DOHH2 (cell line): ENCODE results near the gene IFITM10.
"Not testable (repeated sequence)": the region's sequence is repeated elsewhere in the genome, so short reads cannot be mapped to it uniquely, and the experiment has no call there.

Experiments used
- EZH2phosphoT487 ChIP-seq: fragments of 200-600 bp; sonication (generic); IDR thresholded peaks from 2 replicates; pipeline ENCODE4 v1.6.1; 2017; ENCODE audit warnings: borderline replicate concordance, mild to moderate bottlenecking, antibody characterized with exemption, low read length, moderate library complexity, mixed read lengths
- TF ChIP-seq, protein P1 (sequence below): fragments of 200-600 bp; sonication (generic); IDR thresholded peaks from one replicate; pipeline ENCODE4 v1.5.1; 2014; ENCODE audit warnings: antibody characterized with exemption, mild to moderate bottlenecking, low read depth, low read length; ENCODE audit not compliant: poor library complexity, severe bottlenecking

- TF ChIP-seq, protein P1, sequence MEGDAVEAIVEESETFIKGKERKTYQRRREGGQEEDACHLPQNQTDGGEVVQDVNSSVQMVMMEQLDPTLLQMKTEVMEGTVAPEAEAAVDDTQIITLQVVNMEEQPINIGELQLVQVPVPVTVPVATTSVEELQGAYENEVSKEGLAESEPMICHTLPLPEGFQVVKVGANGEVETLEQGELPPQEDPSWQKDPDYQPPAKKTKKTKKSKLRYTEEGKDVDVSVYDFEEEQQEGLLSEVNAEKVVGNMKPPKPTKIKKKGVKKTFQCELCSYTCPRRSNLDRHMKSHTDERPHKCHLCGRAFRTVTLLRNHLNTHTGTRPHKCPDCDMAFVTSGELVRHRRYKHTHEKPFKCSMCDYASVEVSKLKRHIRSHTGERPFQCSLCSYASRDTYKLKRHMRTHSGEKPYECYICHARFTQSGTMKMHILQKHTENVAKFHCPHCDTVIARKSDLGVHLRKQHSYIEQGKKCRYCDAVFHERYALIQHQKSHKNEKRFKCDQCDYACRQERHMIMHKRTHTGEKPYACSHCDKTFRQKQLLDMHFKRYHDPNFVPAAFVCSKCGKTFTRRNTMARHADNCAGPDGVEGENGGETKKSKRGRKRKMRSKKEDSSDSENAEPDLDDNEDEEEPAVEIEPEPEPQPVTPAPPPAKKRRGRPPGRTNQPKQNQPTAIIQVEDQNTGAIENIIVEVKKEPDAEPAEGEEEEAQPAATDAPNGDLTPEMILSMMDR, result not testable (repeated sequence)
- TF ChIP-seq EZH2phosphoT487, result not testable (repeated sequence)
Observed at GRCh38 chr11:1769304-1769936, 19.0 kb upstream of the IFITM10 start.
